Measurements from ENCODE around the gene S100A10. TPM values are rescaled to one million over a fixed set of nuclear protein-coding genes. Genes with fewer than 3 reads are reported as not detected.

The S100A10 gene
- total and polyA plus RNA-seq, 2 of the 4 experiments (the other 2 are of a cell fraction), result 86.0 to 277 TPM

GRCh38 chr1:152042030-152042429, 48.4 kb upstream of the S100A10 start:
- dilution Hi-C loops (cut with HindIII; ENCODE audit: low sequenced_read_pairs, unreplicated experiment), result no loop called here
- H3K4me2 ChIP-seq (ENCODE audit: low read depth, low read length), result no peak overlapping the region
- TF ChIP-seq RAD21 (IDR thresholded peaks at IDR 0.05; ENCODE audit: low read length), result no peak
- no peak for TF ChIP-seq CEBPB (IDR thresholded peaks at IDR 0.05; ENCODE audit: low read depth, low read length)
- no peak for TF ChIP-seq CHD1 (IDR thresholded peaks at IDR 0.05; ENCODE audit: low read depth, low read length)
- TF ChIP-seq POLR2A (IDR thresholded peaks at IDR 0.05; ENCODE audit: low read depth, low read length), result no peak
- no peak for TF ChIP-seq NFE2L2 (IDR thresholded peaks at IDR 0.05; ENCODE audit: low read depth, low read length)
- no peak for TF ChIP-seq SMC3 (IDR thresholded peaks at IDR 0.05; ENCODE audit: low read depth, low read length)
- no peak for TF ChIP-seq USF2 (IDR thresholded peaks at IDR 0.05; ENCODE audit: low read depth, low read length)
- no peak for TF ChIP-seq RFX5 (IDR thresholded peaks at IDR 0.05; ENCODE audit: low read depth, low read length)

More at GRCh38 chr1:152042030-152042429, 48.4 kb upstream of the S100A10 start:
- intact Hi-C loops (cut with micrococcal nuclease), result no loop called here
- Histone ChIP-seq H2AK5ac (ENCODE audit: low read depth, low read length) (no peak overlapping the region), H3K4me3 (ENCODE audit: insufficient read depth, low read depth, low read length) (no peak overlapping the region), H3K9ac (ENCODE audit: low read depth, low read length) (no peak overlapping the region), H4K5ac (ENCODE audit: low read depth, low read length) (no peak overlapping the region), H2AK9ac (replicated peaks; ENCODE audit: low read depth, low read length, poor library complexity) (no peak overlapping the region), H2BK5ac (ENCODE audit: low read depth, low read length, poor library complexity, severe bottlenecking) (no peak overlapping the region), H2AFZ (replicated peaks; ENCODE audit: low read length, poor library complexity) (no peak overlapping the region), H4K20me1 (ENCODE audit: insufficient read depth, low read length) (no peaks in the 10 kb centered on the region), H3K36me3 (ENCODE audit: control insufficient read depth, insufficient read depth, low read length) (no peaks in the 10 kb centered on the region), H2BK20ac (ENCODE audit: low read depth, low read length) (no peak overlapping the region), H2BK15ac (ENCODE audit: low read depth, low read length) (no peak overlapping the region), H3K18ac (ENCODE audit: low read depth, low read length) (no peak overlapping the region), H3K4me1 (ENCODE audit: control insufficient read depth, insufficient read depth, low read length) (no peaks in the 10 kb centered on the region; the same call in 1 of the 2 replicates), H3K27ac (ENCODE audit: insufficient read depth, low read length) (no peak overlapping the region), H3K56ac (ENCODE audit: extremely low read depth, insufficient read depth, low read length) (no peak overlapping the region), H3K27me3 (ENCODE audit: control insufficient read depth, insufficient read depth, low read length) (peaks cover 28% of the 10 kb centered on the region), H3K79me1 (ENCODE audit: low read depth in 1 of 2, low read length in 2 of 2) (no peaks in the 10 kb centered on the region), H3K14ac (replicated peaks; ENCODE audit: low read depth, low read length) (no peak overlapping the region), H4K8ac (ENCODE audit: low read depth in 2 of 2, low read length in 2 of 2) (no peak overlapping the region), H3K9me3 (ENCODE audit: control insufficient read depth, insufficient read depth, low read length) (no peaks in the 10 kb centered on the region), H3K4ac (ENCODE audit: low read depth, low read length) (no peak overlapping the region), H3K23ac (ENCODE audit: low read depth, low read length) (no peak overlapping the region), H3K9me1 (ENCODE audit: insufficient read depth, low read length) (no peaks in the 10 kb centered on the region), H4K91ac (ENCODE audit: insufficient read depth, low read depth, low read length) (no peak overlapping the region), H2BK120ac (ENCODE audit: low read depth, low read length) (no peak overlapping the region)
- in situ Hi-C loops (cut with MboI; ENCODE audit: low sequenced_read_pairs), result no loop called here
- DNase-seq (no peak), ATAC-seq (ENCODE audit: low read depth) (no peak)
- CTCF ChIA-PET, result no interaction called here
- POLR2A ChIA-PET (ENCODE audit: unreplicated experiment), result no interaction called here
- no TSS peak for BruUV-seq (replicated peaks)
- WGBS, 2 experiments (ENCODE audit: extremely low coverage in 2 of 2, insufficient read length in 1 of 2), result no CpG with 5 or more reads among the region's 1 CpG

All from IMR-90 (cell line).